ENCODE measurements around the gene PRX.

DNA sequence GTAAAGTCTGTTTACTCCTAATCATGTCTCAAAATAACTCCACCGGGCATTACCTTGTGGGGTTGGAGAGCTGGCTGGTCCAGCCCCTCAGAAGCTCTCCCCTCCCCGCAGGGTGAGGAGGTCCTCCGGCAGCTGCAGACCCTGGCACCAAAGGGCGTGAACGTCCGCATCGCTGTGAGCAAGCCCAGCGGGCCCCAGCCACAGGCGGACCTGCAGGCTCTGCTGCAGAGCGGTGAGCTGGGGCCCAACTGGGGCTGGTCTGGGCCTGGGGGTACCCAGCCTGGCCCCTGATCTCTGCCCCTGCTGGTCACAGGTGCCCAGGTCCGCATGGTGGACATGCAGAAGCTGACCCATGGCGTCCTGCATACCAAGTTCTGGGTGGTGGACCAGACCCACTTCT is 43.4 kb downstream of the PRX start:
- TF ChIP-seq, protein P1, sequence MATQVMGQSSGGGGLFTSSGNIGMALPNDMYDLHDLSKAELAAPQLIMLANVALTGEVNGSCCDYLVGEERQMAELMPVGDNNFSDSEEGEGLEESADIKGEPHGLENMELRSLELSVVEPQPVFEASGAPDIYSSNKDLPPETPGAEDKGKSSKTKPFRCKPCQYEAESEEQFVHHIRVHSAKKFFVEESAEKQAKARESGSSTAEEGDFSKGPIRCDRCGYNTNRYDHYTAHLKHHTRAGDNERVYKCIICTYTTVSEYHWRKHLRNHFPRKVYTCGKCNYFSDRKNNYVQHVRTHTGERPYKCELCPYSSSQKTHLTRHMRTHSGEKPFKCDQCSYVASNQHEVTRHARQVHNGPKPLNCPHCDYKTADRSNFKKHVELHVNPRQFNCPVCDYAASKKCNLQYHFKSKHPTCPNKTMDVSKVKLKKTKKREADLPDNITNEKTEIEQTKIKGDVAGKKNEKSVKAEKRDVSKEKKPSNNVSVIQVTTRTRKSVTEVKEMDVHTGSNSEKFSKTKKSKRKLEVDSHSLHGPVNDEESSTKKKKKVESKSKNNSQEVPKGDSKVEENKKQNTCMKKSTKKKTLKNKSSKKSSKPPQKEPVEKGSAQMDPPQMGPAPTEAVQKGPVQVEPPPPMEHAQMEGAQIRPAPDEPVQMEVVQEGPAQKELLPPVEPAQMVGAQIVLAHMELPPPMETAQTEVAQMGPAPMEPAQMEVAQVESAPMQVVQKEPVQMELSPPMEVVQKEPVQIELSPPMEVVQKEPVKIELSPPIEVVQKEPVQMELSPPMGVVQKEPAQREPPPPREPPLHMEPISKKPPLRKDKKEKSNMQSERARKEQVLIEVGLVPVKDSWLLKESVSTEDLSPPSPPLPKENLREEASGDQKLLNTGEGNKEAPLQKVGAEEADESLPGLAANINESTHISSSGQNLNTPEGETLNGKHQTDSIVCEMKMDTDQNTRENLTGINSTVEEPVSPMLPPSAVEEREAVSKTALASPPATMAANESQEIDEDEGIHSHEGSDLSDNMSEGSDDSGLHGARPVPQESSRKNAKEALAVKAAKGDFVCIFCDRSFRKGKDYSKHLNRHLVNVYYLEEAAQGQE (IDR thresholded peaks at IDR 0.05; ENCODE audit: insufficient read depth in 1 of 2, low read depth in 2 of 2, low read length in 1 of 2), result no peak
- TF ChIP-seq, protein P2, sequence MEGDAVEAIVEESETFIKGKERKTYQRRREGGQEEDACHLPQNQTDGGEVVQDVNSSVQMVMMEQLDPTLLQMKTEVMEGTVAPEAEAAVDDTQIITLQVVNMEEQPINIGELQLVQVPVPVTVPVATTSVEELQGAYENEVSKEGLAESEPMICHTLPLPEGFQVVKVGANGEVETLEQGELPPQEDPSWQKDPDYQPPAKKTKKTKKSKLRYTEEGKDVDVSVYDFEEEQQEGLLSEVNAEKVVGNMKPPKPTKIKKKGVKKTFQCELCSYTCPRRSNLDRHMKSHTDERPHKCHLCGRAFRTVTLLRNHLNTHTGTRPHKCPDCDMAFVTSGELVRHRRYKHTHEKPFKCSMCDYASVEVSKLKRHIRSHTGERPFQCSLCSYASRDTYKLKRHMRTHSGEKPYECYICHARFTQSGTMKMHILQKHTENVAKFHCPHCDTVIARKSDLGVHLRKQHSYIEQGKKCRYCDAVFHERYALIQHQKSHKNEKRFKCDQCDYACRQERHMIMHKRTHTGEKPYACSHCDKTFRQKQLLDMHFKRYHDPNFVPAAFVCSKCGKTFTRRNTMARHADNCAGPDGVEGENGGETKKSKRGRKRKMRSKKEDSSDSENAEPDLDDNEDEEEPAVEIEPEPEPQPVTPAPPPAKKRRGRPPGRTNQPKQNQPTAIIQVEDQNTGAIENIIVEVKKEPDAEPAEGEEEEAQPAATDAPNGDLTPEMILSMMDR (IDR thresholded peaks at IDR 0.05), result no peak

All from Panc1 (cell line).